ENCODE measurements around the gene RAB30. TPM values are rescaled to one million over a fixed set of nuclear protein-coding genes. Genes with fewer than 3 reads are reported as not detected.
A peak's percentile ranks its signal among the peaks of the same experiment; 100 is the strongest.

Gene RAB30
- total RNA-seq, 1 donor from 2014 or later: 13.5 TPM

DNA sequence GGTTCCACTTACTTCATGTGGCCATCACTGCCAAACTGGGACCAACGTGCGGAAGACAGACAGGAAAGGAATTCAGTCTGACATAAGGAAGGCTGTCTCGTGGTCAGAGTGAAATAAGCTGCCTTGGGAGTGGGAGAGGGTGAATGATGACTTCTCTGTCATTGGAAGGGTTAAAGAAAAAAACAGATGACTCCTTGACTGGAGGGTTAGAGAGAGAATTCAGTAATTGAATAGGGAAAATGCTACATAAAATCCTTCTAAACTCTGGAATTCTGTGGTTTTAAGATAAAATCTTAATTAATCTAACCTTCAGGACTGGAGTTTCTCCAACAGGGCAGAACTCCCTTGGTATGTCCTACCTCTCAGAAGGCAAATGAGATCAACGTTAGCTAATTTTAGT lies 33.8 kb downstream of the RAB30 start:
- no peak for DNase-seq (ENCODE audit: low spot score, unreplicated experiment)
- Mint-ChIP-seq H3K9me3 (ENCODE audit: low read depth) (no peaks in the 10 kb centered on the region), H3K4me3 (ENCODE audit: low read depth) (no peak overlapping the region), H3K36me3 (ENCODE audit: insufficient read depth) (no peaks in the 10 kb centered on the region), H3K4me1 (ENCODE audit: low read depth) (peaks cover 26% of the 10 kb centered on the region), H3K27ac (peak overlapping the region; percentile 22), H3K27me3 (no peaks in the 10 kb centered on the region)
- TF ChIP-seq, protein P1, sequence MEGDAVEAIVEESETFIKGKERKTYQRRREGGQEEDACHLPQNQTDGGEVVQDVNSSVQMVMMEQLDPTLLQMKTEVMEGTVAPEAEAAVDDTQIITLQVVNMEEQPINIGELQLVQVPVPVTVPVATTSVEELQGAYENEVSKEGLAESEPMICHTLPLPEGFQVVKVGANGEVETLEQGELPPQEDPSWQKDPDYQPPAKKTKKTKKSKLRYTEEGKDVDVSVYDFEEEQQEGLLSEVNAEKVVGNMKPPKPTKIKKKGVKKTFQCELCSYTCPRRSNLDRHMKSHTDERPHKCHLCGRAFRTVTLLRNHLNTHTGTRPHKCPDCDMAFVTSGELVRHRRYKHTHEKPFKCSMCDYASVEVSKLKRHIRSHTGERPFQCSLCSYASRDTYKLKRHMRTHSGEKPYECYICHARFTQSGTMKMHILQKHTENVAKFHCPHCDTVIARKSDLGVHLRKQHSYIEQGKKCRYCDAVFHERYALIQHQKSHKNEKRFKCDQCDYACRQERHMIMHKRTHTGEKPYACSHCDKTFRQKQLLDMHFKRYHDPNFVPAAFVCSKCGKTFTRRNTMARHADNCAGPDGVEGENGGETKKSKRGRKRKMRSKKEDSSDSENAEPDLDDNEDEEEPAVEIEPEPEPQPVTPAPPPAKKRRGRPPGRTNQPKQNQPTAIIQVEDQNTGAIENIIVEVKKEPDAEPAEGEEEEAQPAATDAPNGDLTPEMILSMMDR (IDR thresholded peaks at IDR 0.05; ENCODE audit: unreplicated experiment): no peak

GRCh38 chr11:83036701-83037100 lies 35.0 kb downstream of the RAB30 start:
- Mint-ChIP-seq H3K27ac (no peak overlapping the region), H3K27me3 (no peaks in the 10 kb centered on the region), H3K36me3 (ENCODE audit: insufficient read depth) (no peaks in the 10 kb centered on the region), H3K4me1 (ENCODE audit: low read depth) (peaks cover 26% of the 10 kb centered on the region), H3K9me3 (ENCODE audit: low read depth) (no peaks in the 10 kb centered on the region), H3K4me3 (ENCODE audit: low read depth) (no peak overlapping the region)
- TF ChIP-seq, protein P1 (IDR thresholded peaks at IDR 0.05; ENCODE audit: unreplicated experiment): no peak
- no peak for DNase-seq (ENCODE audit: low spot score, unreplicated experiment)

GRCh38 chr11:83035070-83035854 lies 36.4 kb downstream of the RAB30 start:
- TF ChIP-seq, protein P1 (IDR thresholded peaks at IDR 0.05; ENCODE audit: unreplicated experiment): no peak
- Mint-ChIP-seq H3K27ac (peak overlapping the region; percentile 54), H3K4me1 (ENCODE audit: low read depth) (peaks cover 26% of the 10 kb centered on the region), H3K4me3 (ENCODE audit: low read depth) (no peak overlapping the region), H3K36me3 (ENCODE audit: insufficient read depth) (no peaks in the 10 kb centered on the region), H3K9me3 (ENCODE audit: low read depth) (no peaks in the 10 kb centered on the region), H3K27me3 (no peaks in the 10 kb centered on the region)
- DNase-seq (ENCODE audit: low spot score, unreplicated experiment): no peak

- Mint-ChIP-seq H3K4me3 (ENCODE audit: low read depth) (no peak overlapping the region), H3K4me1 (ENCODE audit: low read depth) (peaks cover 26% of the 10 kb centered on the region), H3K27ac (no peak overlapping the region)
Observed at GRCh38 chr11:83034673-83035014, 37.1 kb downstream of the RAB30 start.

DNA sequence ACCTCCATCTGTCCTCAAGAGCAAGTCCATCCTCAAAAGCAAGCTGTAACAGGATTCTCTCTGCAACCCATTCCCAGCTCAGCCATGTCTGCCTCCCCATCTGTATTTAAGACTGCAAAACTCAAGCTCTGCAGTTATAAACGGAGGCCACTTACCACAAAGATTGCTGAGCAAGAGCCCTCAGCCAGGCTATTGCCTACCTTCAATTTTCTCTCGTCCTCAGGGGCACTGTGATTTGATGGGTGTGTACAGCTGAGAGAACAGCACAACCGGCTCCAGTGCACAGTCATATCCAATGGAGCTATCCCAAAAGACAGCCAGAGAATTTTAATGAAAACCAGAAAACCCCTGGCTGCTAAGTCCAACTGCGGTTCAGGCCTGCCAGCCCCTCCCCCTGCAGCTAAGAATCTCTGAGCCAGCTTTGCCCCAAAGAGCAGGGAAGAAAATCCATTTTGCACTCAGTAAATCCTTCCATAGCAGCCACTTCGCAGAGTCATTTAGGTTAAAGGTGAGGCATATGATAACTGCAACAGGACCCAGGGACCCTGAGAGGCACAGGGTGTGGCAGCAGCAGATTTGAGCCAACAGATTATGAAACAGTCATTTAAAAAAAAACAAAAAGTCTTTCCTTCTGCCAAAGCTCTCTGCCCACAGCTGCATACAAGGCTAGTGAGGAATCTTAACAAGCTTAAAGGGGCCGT lies 37.6 kb downstream of the RAB30 start:
- TF ChIP-seq, protein P1 (IDR thresholded peaks at IDR 0.05; ENCODE audit: unreplicated experiment): no peak
- Mint-ChIP-seq H3K27ac (no peak overlapping the region), H3K9me3 (ENCODE audit: low read depth) (no peaks in the 10 kb centered on the region), H3K27me3 (no peaks in the 10 kb centered on the region), H3K36me3 (ENCODE audit: insufficient read depth) (no peaks in the 10 kb centered on the region), H3K4me1 (ENCODE audit: low read depth) (peaks cover 26% of the 10 kb centered on the region), H3K4me3 (ENCODE audit: low read depth) (no peak overlapping the region)
- DNase-seq (ENCODE audit: low spot score, unreplicated experiment): no peak

More at GRCh38 chr11:83034673-83035014, 37.1 kb downstream of the RAB30 start:
- Mint-ChIP-seq H3K27me3 (no peaks in the 10 kb centered on the region), H3K36me3 (ENCODE audit: insufficient read depth) (no peaks in the 10 kb centered on the region), H3K9me3 (ENCODE audit: low read depth) (no peaks in the 10 kb centered on the region)
- DNase-seq (ENCODE audit: low spot score, unreplicated experiment): no peak
- TF ChIP-seq, protein P1 (IDR thresholded peaks at IDR 0.05; ENCODE audit: unreplicated experiment): no peak

Data from progenitor cell of endocrine pancreas (in vitro differentiated cells).